Measurements from ENCODE around the gene RAB4A.

The RAB4A gene

DNA sequence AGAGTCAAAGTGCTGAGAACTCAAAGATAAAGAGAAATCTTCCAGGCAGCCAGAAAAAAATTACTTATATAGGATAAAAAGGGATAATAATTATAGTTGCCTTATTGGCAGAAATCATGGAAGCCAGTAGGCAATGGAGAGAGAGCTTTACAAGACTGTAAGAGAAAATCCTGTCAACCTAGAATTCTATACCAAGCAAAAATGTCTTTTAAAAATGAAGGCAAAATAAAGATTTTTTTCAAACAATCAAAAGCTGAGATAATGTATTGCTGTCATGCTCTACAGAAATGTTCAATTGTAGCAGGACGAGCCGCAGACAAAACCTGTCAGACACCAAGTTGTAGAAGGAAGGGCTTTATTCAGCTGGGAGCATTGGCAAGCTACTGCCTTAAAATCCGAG, 26.8 kb upstream of the RAB4A start:
- DNase-seq (ENCODE audit: low spot score): no peak

DNA sequence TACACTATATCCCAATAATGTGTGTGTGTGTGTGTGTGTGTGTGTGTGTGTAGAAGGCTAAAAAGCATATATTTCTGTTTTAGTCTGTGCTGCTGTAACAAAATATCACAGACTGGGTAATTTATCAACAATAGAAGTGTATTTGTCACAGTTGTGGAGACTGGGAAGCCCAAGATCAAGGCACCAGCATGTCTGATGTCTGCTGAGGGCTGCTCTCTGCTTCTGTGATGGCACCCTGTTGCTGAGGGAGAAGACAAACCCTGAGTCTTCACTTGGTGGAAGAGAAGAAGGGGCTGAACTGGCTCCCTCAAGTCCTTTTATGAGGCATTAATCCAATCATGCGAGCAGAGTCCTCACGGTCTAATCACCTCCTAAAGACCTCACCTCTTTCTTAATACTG, 23.0 kb upstream of the RAB4A start:
- no peak for DNase-seq (ENCODE audit: low spot score)

DNA sequence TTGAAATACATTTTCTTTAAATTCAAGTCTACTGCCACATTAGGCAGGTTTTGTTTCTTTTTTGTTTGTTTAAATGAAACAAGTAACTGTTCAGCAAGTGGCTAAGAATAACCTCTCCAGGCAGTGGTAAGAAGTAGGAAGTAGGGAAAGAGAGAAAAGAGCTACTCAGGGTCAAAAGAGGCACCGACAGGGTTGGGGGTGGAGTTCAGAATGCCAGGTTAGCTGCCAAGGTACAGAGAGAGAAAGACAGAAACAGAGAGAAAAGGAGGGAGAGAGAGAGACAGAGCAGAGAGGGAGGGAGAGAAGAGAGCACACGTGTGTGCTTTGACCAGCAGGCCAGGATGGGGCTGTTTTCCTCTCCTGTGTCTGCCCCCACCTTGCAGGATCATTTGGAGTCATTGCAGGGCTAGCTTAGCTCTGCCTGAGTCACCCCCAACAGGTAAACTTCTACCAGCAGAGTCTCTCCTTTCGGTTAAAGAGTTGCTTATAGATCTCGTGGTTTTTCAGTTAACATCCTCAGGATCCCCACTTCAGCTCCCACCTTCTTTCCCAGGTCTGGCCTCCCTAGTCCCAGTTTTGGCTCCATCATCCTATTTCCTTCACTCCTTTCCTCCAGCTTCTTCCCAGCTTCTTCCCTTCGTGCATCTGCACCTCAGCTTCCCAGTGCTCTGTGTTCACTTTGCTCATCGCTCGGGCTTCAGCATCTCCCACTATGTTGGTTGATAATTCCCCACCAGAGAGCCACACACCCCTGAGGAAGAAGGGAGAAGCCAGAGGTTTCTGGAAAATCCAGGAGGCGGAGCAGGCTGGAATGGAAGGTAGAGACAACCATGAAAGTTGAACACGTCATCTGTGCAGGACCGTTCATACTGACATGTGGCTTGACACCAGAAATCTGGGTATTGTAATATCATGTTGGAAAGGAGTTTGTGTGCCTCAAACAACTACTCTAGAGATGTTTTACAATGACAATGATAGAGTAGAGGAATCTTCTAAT, 21.8 kb upstream of the RAB4A start:
- no peak for DNase-seq (ENCODE audit: low spot score)

DNA sequence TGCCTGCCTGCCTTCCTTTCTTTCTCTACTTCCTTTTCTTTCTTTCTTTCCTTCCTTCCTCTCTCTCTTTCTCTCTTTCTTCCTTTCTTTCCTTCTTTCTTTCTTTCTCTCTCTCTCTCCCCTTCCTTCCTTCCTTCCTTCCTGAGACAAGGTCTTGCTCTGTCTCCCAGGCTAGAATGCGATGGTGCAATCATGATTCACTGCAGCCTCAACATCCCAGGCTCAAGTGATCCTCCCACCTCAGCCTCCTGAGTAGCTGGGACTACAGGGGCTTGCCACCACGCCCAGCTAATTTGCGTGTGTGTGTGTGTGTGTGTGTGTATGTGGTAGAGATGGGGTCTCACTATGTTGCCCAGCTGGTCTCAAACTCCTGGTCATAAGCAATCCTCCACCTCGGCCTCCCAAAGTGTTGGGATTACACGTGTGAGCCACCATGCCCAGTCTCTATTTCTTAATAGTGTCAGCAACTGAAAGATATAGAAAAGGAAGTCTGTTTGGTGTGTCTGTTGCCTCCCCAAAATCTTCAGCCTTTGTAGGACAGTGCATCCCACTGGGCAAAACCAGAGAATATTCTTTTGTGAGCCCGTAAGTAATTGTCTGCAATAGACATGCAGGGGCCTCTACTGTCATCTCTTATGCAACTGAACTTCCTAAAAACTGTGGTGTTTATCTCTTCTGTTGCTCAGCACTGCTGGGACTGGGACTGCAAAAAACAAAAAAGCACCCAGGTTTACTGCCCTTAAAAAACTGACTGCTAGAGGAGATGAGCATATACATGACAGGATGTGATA, 20.9 kb upstream of the RAB4A start:
- no peak for DNase-seq (ENCODE audit: low spot score)

DNA sequence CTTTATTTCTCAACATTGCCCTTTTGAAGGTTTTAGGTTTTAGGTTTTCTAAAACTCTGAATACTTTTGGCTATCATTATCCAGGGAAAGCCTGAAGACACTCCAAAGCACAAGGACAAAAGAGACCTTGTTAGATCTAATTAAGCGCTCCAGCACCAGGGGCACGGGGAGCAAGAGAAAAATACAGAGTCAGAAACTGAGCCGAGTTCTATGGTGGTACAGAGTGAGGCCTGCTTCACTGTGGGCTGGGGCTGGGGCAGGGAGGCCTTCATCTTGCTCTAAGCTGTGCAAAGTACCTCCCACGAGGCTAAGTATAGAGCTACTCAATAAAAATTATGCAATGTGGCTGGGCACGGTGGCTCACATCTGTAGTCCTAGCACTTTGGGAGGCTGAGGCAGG, 19.7 kb upstream of the RAB4A start:
- DNase-seq (ENCODE audit: low spot score): no peak

DNA sequence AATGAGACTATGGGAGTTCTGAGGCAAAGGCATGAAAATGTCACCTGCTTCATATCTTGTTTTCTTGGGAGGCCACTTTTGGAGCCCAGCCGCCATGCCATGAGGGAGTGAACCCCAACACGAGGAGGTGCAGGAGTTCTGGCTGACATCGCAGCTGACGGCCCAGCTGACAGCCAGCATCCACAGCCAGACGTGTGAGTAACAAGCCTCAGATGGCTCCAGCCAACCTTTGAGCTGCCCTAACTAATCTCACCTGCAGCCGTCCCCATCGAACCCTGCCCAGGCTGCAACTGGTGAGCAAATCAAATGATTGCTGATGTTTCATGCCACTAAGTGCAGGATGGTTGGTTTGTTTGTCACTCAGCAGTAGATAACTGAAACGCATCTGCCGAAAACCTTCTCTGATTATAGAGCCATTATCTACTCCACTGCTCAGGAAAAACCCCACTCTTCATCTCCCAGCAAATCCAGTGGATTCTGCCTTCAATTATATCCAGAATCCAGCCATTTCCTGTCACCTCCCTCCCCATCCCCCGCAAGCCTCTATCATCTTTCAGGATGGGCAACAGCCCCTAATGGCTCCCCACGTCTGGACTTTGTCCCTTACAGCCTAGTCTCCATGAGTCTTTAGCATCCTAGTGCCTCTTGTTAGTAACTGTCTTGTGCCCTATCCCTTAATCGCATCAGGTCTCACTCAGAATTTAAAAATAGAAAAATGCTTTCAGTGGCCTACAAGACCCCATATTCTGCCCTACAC, 18.5 kb upstream of the RAB4A start:
- no peak for DNase-seq (ENCODE audit: low spot score)

DNA sequence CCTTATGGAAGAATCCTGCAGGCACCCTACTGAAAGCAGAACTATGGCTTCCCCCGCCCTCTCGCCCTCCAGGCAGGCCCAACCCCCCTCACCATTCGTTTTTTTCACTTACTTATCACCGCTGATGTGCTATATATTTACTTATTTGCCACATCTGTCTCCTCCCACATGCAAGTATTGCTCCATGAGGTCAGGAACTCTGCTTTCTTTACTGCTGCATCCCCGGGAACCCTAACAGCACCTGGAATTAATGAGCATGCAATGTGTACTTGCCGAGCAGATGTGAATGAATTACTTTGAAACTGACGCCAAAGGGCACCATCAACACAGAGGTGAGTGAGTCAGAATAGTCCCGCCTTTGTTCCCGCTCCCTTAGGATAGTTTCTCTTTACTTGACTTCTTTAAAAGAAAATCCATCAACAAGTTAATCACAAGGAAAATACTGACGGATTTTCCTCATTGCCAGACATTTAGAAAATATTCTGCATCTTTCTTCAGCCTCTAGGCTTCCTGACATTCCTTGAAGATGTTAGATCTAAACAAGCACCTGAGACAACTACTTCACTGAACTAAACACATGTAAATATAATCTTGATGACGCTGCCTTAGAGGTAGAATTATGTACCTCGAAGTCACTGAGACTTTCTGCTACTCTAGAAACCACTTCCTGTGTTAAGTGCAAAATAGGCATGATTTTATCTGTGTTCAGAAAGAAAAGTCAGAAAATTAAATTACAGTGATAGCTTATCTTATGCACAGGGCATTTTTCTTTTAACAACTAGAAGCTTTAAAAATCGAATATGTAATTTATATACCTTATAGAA, 17.5 kb upstream of the RAB4A start:
- DNase-seq (ENCODE audit: low spot score): peak; percentile 64

DNA sequence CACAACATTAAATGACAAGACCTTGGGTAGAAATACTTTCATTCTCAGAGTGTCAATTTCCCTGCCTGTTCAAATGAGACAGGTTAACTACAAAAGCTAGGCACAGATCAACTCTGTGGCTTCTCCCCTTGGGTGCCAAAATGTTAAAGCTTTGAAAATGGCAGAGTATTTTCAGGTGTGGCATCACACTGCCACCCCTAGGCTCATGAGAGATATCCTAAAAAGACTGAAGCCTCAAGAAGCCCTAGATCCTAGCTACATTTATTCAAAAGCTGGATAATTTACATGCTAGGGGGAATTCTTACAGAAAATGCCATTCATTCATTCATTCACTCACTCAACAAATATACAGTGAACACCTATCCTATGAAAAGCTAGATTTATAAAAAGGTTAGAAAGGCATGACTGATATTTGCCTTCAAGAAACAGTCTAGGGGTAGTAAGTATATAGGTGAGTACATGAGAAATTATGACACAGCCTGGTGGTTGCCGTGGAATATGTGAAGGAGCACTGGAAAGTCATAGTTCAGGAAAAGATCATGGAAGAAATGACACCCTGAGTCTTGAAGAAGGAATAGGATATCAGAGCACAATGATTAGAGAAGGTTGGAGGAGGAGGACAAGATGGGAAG, 15.9 kb upstream of the RAB4A start:
- peak; percentile 31 for DNase-seq (ENCODE audit: low spot score)

DNA sequence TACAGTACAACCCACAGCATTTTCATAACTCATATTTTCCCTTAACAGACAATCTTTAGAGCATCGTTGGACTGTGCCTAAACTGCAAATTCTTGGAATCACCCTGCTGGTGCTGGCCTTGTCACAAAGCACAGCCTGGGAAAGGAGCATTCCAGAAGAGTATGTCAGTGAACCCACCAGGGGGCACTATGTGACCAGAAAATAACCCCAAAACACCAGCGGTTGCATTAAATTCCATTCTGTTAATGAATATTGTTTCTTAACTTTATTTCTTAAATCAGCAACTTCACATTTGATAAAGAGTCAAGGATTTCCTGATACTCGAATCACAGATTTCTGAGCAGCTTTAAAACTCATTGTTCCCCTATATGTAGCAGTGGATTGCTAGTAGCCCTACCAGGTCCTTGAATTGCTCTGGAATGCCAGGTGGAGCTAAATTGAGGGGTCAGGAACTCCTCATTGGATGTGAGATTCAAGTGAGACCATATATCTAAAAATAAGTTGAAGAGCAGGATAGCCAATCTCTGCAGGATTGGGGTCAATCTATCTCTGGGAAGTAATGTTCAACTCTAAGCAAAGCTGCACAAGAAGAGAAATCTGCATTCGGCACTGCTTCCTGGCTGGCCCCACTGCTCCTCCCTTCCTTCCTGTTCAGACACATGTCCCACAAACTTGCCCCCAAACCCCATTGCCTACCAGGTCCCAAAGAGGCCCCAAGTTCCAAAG, 12.7 kb upstream of the RAB4A start:
- DNase-seq (ENCODE audit: low spot score): peak; percentile 72

DNA sequence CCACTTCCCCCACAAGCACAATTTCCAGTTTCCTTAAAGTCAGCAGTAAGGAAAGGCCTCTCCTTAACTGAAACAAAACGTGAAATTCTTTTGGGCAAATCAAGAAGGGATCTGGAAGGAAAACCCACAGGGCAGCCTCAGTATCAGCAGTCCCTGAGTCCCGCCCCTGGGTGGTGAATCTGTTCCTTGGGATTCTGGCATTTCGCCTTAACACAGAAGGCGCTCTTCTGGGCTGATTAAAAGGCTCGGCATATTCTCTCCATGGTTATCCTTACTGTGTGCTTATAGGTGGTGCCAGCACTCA, 12.2 kb upstream of the RAB4A start:
- DNase-seq (ENCODE audit: low spot score): no peak

DNA sequence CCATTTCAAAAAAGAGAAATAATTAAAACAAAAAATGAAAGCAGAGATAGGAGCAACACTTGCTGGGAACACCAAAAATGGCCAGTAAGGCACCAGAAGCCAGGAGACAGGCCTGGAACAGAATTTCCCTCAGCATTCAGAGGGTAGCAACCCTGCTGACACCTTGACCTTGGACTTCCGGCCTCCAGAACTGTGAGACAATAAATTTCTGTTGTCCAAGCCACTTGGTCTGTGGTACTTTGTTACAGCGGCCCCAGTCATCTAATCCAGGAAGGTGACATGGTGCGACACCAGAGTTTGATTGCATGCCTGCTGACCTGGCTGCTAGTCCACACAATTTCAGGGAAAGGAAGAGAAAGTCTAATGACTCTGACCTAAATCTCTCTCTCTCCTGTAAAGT, 10.6 kb upstream of the RAB4A start:
- no peak for DNase-seq (ENCODE audit: low spot score)

DNA sequence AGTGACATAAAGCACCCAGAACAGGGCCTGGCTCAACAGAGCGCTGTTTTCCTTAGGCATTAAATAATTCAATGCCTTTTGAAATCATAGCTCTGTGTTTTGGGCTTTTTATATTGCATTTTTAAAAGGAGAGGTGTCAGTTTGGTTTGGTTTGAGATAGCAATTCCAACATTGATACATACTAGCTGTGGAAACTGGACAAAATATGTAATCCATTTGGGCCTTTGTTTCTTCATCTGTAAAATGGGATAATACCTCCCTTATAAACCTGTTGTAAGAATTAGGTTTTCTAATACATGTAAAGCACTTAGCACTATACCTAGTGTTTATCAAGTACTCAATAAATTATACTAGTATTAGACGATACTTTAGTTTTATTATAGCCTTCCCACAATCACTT, 8.7 kb upstream of the RAB4A start:
- DNase-seq (ENCODE audit: low spot score): no peak

DNA sequence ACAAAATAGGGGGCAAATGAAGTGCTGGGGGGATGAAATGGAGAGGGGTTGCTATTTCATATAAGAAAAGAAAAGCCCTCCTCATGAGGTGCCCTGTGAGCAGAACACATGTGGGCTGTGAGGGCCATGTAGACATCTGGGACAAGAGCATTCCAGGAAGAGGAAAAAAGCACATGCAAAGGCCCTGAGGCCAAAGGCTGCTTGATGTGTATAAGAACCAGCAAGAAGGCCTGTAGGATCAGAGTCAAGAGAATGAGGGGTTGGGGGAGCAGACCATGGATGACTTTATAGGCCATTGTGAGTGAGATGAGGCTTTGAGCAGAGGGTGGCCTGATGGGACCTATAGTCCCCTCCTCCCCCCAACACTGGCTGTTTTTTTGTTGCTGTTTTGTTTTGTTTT, 7.7 kb upstream of the RAB4A start:
- no peak for DNase-seq (ENCODE audit: low spot score)

DNA sequence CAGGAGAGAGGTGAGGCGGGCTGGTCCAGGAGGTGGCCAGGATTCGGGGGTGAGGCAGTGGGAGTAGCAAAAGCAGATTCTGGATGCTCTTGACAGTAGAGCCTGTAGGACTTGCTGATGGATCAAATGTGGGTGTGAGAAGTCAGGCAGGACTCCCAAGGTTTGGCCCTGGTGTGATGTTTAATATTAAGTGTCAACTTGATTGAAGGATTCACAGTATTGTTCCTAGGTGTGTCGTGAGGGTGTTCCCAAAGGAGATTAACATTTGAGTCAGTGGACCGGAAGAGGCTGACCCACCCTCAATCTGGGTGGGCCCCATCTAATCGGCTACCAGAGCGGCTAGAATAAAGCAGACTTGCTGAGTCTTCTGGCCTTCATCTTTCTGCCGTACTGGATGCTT, 6.8 kb upstream of the RAB4A start:
- DNase-seq (ENCODE audit: low spot score): no peak

DNA sequence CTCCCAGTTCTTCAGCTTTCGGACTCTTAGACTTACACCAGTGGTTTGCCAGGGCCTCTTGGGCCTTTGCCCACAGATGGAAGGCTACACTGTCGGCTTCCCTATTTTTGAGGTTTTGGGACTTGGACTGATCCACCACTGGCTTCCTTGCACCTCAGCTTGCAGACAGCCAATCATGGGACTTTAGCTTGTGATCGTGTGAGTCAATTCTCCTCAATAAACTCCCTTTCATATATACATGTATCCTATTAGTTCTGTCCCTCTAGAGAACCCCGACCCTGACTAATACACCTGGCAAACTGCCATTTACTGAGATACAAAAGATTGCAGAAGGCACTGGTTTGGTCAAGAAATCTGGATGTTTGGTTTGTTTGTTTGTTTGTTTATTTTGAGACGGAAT, 6.4 kb upstream of the RAB4A start:
- DNase-seq (ENCODE audit: low spot score): no peak

DNA sequence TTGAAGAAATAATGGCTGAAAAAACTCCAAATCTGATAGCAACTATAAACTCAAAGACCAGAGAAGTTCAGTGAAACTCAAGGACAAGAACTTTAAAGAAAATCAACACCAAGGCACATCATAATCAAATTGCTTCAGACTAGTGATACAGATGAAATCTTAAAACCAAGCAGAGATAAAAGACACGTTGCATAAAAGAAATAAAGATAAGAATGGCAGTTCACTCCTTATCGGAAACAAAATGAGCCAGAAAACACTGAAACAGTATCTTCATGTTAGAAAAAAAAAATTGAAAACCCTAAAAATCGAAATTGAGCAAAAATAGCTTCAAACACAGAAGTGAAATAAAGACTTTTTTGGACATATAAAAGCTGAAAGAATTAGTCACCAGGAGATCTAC, 4.6 kb upstream of the RAB4A start:
- DNase-seq (ENCODE audit: low spot score): no peak

DNA sequence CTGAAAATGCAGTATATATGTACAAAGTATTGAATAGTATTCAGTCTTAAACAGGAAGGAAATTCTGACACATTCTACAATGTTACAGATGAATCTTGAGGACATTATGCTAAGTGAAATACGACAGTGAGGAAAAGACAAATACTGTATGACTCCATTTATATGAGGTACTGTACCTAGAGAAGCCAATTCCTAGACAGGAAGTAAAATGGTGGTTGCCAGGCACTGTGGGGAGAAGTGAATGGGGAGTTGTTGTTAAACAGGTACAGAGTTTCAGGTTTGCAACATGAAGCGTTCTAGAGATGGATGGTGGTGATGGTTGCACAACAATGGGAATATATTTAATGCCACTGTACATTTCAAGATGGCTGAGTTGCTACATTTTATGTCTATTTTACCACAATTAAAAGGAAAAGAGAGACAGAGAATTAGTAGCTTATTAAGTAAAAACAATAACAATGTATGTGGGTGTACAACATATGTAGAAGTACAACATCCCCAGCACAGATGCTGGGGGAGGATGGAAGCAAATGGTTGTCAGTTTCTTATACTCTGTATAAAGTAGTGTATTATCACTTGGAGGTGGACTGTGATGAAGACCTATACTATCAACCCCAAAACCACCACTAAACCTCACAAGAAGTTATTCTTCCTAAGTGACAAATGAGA, 3.9 kb upstream of the RAB4A start:
- no peak for DNase-seq (ENCODE audit: low spot score)

DNA sequence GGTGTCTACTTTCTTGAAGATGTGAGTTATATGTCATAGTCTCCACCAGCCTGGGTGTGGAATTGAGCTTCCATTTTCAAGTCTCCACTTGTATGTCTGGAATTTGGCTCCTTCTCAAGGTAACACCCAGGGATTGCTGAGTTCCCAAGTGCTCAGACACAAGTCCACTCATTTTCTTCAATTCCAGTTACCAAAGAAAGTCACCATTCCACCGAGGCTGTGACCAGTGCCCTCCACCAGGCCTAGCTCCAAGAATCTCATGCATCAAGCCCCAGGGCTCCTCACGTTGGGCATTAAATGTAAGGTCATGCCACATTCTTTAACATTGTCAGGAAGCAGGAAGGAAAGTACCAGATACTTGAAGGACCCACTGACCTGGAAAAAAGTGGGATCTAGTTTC, 2.4 kb upstream of the RAB4A start:
- DNase-seq (ENCODE audit: low spot score): no peak

DNA sequence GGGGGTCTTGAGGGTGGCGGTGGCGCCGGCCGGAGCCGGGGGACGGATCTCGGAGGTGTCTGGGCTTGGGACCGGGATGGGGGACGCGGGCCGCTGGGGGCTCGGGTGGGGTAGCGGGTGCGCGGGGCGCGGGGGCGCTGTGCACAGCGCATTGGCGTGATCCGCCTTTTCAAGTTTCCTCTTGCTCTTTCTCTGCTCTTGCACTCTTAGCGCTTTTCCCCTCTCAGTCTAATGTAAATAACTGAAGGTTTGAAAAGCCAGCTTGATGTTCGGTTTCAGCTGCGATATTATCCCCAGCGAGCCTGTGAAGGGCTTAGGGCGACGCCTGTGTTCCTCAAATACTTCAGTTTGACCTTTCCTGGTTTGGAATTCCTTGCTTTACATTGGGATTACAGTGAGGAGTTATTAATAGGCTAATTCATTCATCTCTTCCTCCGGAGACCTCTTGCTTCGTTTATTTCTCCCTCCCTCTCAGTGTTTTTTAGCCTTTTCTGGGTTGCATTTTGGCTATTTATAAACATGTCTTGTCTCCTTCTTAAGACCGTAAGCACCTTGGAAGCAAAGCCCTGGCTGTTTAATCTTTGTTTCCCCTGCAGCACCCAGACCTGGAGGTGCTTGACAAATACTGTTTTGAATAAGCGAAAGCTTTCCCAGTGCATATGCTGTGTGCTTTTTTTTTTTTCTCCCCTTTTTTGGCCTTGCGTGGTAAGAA, 693 bp downstream of the RAB4A start:
- peak; percentile 39 for DNase-seq (ENCODE audit: low spot score)

Measured in CD4-positive, alpha-beta T cell treated with Interleukin-15 for 4 hours (primary cell).